ENCODE results near the gene CIDEB. TPM values are rescaled to one million over a fixed set of nuclear protein-coding genes. Genes with fewer than 3 reads are reported as not detected.

CIDEB gene
- total RNA-seq, 1 donor, result 0.36 TPM

- no peak for TF ChIP-seq CTCF (IDR thresholded peaks at IDR 0.05; ENCODE audit: extremely low read depth, low read depth, low read length)
- Histone ChIP-seq H3K4me3 (ENCODE audit: insufficient read depth, low read length) (peak within 1 kb of the TSS; percentile 63), H3K27ac (ENCODE audit: low read depth, low read length) (no peak within 1 kb of the TSS), H2AFZ (ENCODE audit: low read length) (peak within 1 kb of the TSS; percentile 52), H3K27me3 (ENCODE audit: insufficient read depth, low read length) (no peaks in the 10 kb centered on the region), H3K36me3 (ENCODE audit: insufficient read depth, low read length) (peaks cover 13% of the 10 kb centered on the region), H3K9me3 (ENCODE audit: low read depth, low read length) (no peaks in the 10 kb centered on the region), H4K20me1 (ENCODE audit: insufficient read depth, low read length) (no peaks in the 10 kb centered on the region), H3K79me2 (ENCODE audit: insufficient read depth, low read length) (no peaks in the 10 kb centered on the region), H3K4me1 (ENCODE audit: insufficient read depth, low read length) (peaks cover 15% of the 10 kb centered on the region), H3K4me2 (ENCODE audit: insufficient read depth, low read length) (peak within 1 kb of the TSS; percentile 80)
- DNase-seq (ENCODE audit: insufficient read length, low spot score, missing footprints), result peak; percentile 47
Observed at GRCh38 chr14:24309538-24310264, 1.9 kb upstream of the CIDEB start, which contains the start of gene LTB4R2. Gene LTB4R2 (plus strand): TSS chr14:24310140. CDS start chr14:24310665, 525 bp downstream.

GRCh38 chr14:24308342-24309124 is 756 bp upstream of the CIDEB start:
- no peak overlapping the region for H3K4me2 ChIP-seq (ENCODE audit: insufficient read depth, low read length)
- no peaks in the 10 kb centered on the region for H4K20me1 ChIP-seq (ENCODE audit: insufficient read depth, low read length)
- peaks cover 25% of the 10 kb centered on the region for H3K36me3 ChIP-seq (ENCODE audit: insufficient read depth, low read length)
- no peak overlapping the region for H3K27ac ChIP-seq (ENCODE audit: low read depth, low read length)
- no peaks in the 10 kb centered on the region for H3K79me2 ChIP-seq (ENCODE audit: insufficient read depth, low read length)
- no peak overlapping the region for H3K4me3 ChIP-seq (ENCODE audit: insufficient read depth, low read length)
- no peak overlapping the region for H2AFZ ChIP-seq (ENCODE audit: low read length)
- H3K9me3 ChIP-seq (ENCODE audit: low read depth, low read length), result no peaks in the 10 kb centered on the region
- peaks cover 15% of the 10 kb centered on the region for H3K4me1 ChIP-seq (ENCODE audit: insufficient read depth, low read length)
- peak; percentile 83 for DNase-seq (ENCODE audit: insufficient read length, low spot score, missing footprints)
- no peaks in the 10 kb centered on the region for H3K27me3 ChIP-seq (ENCODE audit: insufficient read depth, low read length)
- peak; percentile 1 for TF ChIP-seq CTCF (IDR thresholded peaks at IDR 0.05; ENCODE audit: extremely low read depth, low read depth, low read length)

DNA sequence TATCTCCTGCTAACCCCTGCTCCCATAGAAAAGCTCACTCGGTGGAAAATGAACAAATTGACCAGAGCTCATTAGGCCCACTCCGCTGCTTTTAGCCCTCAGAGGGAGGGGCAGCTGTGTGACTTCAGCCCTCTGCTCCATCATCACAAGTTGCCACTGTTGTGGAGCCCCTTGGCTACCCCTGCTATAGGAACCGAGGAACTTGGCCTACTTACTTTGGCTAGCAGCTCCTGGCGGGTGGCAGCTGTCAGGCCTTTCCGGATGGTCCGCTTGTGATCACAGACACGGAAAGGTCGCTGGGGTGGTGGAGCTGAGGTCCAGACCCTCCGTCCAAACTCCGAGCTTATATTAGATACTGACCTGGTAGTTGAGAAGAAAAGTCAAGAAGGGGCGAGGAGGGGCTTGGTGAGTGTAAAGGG is 612 bp downstream of the CIDEB start:
- Histone ChIP-seq H4K20me1 (ENCODE audit: insufficient read depth, low read length) (no peaks in the 10 kb centered on the region), H3K27ac (ENCODE audit: low read depth, low read length) (no peak overlapping the region), H3K79me2 (ENCODE audit: insufficient read depth, low read length) (no peaks in the 10 kb centered on the region), H3K36me3 (ENCODE audit: insufficient read depth, low read length) (peaks cover 38% of the 10 kb centered on the region), H3K4me3 (ENCODE audit: insufficient read depth, low read length) (no peak overlapping the region), H3K27me3 (ENCODE audit: insufficient read depth, low read length) (no peaks in the 10 kb centered on the region), H3K9me3 (ENCODE audit: low read depth, low read length) (no peaks in the 10 kb centered on the region), H3K4me1 (ENCODE audit: insufficient read depth, low read length) (peaks cover 15% of the 10 kb centered on the region), H3K4me2 (ENCODE audit: insufficient read depth, low read length) (no peak overlapping the region), H2AFZ (ENCODE audit: low read length) (no peak overlapping the region)
- no peak for DNase-seq (ENCODE audit: insufficient read length, low spot score, missing footprints)
- no peak for TF ChIP-seq CTCF (IDR thresholded peaks at IDR 0.05; ENCODE audit: extremely low read depth, low read depth, low read length)

DNA sequence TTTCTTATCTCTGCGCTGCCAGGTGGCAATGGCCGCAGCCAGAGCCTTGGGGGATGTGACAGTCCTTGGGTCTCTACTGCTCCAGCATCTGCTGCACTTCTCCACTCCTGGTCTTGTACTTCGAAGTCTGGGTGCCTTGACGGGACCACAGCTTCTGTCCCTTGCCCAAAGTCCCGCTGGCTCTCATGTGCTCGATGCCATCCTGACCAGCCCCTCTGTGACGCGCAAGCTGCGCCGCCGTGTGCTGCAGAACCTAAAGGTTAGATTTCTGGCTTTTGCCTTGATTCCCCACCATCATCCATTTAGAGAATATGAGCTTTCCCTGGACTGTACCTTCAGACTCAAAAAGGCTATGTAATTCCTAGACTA is 3.8 kb downstream of the CIDEB start:
- peaks cover 2% of the 10 kb centered on the region for H4K20me1 ChIP-seq (ENCODE audit: insufficient read depth, low read length)
- H3K4me3 ChIP-seq (ENCODE audit: insufficient read depth, low read length), result no peak overlapping the region
- no peak for DNase-seq (ENCODE audit: insufficient read length, low spot score, missing footprints)
- no peaks in the 10 kb centered on the region for H3K27me3 ChIP-seq (ENCODE audit: insufficient read depth, low read length)
- H2AFZ ChIP-seq (ENCODE audit: low read length), result no peak overlapping the region
- H3K9me3 ChIP-seq (ENCODE audit: low read depth, low read length), result no peaks in the 10 kb centered on the region
- H3K36me3 ChIP-seq (ENCODE audit: insufficient read depth, low read length), result peaks cover 46% of the 10 kb centered on the region
- peaks cover 13% of the 10 kb centered on the region for H3K4me1 ChIP-seq (ENCODE audit: insufficient read depth, low read length)
- H3K27ac ChIP-seq (ENCODE audit: low read depth, low read length), result no peak overlapping the region
- no peak for TF ChIP-seq CTCF (IDR thresholded peaks at IDR 0.05; ENCODE audit: extremely low read depth, low read depth, low read length)
- H3K4me2 ChIP-seq (ENCODE audit: insufficient read depth, low read length), result no peak overlapping the region
- peaks cover 18% of the 10 kb centered on the region for H3K79me2 ChIP-seq (ENCODE audit: insufficient read depth, low read length)

All from osteoblast (primary cell).